ENCODE results near the gene FAF1. TPM values are rescaled to one million over a fixed set of nuclear protein-coding genes. Genes with fewer than 3 reads are reported as not detected.

FAF1 gene
- total and polyA plus RNA-seq, 9 of the 15 experiments (the other 6 are each of a cell fraction or from before 2014, with no cell fraction given), result 48.7 to 225 (median 118) TPM

DNA sequence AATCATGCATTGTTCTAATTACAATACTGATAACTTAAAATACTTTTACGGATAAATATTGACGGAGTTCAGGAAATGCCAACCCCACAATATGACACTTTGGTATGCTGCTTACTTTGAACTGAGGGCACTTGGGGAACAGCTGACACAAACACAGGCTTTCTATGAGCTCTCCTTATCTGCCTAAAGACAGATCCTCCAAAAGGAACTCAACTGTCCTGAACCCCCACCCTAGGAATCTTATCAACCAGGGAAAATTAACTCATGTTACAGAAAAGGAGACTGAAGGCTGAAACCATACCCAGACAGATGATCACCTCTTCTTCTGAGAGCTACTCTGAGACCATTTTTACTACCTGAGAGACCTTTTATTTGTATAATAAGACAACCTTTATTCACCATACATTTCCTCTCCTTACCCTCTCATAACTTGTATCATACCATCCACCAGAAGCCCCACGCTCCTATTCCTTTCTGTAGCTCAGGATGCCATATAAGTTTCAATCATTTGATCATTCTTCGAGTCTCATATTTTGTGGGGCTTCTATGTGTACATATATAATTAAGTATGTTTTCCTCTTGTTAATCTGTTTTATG is 239.5 kb downstream of the FAF1 start (continued):
- TF ChIP-seq ZNF134 (CRISPR knock-in tag; conservative IDR thresholded peaks at IDR 0.05) (no peak), CREM (IDR thresholded peaks at IDR 0.05; ENCODE audit: low read depth) (0 out of 2 replicates have a peak, but pooled peaks have one; percentile 43), CBX1 (IDR thresholded peaks at IDR 0.05; ENCODE audit: low read depth) (no peak), RFX1 (IDR thresholded peaks at IDR 0.05) (no peak), SREBF1 (IDR thresholded peaks at IDR 0.05; ENCODE audit: borderline replicate concordance, low read depth, low read length) (no peak), ZNF583 (CRISPR knock-in tag; IDR thresholded peaks at IDR 0.05) (no peak), ZNF274 (IDR thresholded peaks at IDR 0.05; ENCODE audit: borderline replicate concordance, low read depth, low read length) (no peak), SMC3 (conservative IDR thresholded peaks at IDR 0.05; ENCODE audit: insufficient read depth, low read depth, low read length) (no peak), ZNF717 (CRISPR knock-in tag; IDR thresholded peaks at IDR 0.05) (no peak), ETV1 (tag; conservative IDR thresholded peaks at IDR 0.05; ENCODE audit: low read depth) (peak; percentile 47), RUNX1 (IDR thresholded peaks at IDR 0.05; ENCODE audit: low read depth) (no peak), GTF2F1 (IDR thresholded peaks at IDR 0.05; ENCODE audit: low read depth, low read length) (no peak), BACH1 (tag; IDR thresholded peaks at IDR 0.05) (no peak), MCM7 (IDR thresholded peaks at IDR 0.05) (no peak), SMAD4 (CRISPR knock-in tag; conservative IDR thresholded peaks at IDR 0.05) (peak; percentile 69), SMARCA4 (IDR thresholded peaks at IDR 0.05) (peak; percentile 90), FOS (IDR thresholded peaks at IDR 0.05; ENCODE audit: extremely low read depth, insufficient read length) (no peak), ZNF707 (CRISPR knock-in tag; conservative IDR thresholded peaks at IDR 0.05) (no peak)
- TF ChIP-seq, protein P1, sequence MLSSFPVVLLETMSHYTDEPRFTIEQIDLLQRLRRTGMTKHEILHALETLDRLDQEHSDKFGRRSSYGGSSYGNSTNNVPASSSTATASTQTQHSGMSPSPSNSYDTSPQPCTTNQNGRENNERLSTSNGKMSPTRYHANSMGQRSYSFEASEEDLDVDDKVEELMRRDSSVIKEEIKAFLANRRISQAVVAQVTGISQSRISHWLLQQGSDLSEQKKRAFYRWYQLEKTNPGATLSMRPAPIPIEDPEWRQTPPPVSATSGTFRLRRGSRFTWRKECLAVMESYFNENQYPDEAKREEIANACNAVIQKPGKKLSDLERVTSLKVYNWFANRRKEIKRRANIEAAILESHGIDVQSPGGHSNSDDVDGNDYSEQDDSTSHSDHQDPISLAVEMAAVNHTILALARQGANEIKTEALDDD (IDR thresholded peaks at IDR 0.05), result peak; percentile 86
- TF ChIP-seq, protein P2, sequence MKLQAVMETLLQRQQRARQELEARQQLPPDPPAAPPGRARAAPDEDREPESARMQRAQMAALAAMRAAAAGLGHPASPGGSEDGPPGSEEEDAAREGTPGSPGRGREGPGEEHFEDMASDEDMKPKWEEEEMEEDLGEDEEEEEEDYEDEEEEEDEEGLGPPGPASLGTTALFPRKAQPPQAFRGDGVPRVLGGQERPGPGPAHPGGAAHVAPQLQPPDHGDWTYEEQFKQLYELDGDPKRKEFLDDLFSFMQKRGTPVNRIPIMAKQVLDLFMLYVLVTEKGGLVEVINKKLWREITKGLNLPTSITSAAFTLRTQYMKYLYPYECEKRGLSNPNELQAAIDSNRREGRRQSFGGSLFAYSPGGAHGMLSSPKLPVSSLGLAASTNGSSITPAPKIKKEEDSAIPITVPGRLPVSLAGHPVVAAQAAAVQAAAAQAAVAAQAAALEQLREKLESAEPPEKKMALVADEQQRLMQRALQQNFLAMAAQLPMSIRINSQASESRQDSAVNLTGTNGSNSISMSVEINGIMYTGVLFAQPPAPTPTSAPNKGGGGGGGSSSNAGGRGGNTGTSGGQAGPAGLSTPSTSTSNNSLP (IDR thresholded peaks at IDR 0.05; ENCODE audit: borderline replicate concordance, low read depth, low read length), result 0 out of 2 replicates have a peak, but pooled peaks have one; percentile 86
- TF ChIP-seq, protein P3, sequence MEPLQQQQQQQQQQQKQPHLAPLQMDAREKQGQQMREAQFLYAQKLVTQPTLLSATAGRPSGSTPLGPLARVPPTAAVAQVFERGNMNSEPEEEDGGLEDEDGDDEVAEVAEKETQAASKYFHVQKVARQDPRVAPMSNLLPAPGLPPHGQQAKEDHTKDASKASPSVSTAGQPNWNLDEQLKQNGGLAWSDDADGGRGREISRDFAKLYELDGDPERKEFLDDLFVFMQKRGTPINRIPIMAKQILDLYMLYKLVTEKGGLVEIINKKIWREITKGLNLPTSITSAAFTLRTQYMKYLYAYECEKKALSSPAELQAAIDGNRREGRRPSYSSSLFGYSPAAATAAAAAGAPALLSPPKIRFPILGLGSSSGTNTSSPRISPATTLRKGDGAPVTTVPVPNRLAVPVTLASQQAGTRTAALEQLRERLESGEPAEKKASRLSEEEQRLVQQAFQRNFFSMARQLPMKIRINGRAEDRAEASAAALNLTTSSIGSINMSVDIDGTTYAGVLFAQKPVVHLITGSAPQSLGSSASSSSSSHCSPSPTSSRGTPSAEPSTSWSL (CRISPR knock-in tag; IDR thresholded peaks at IDR 0.05; ENCODE audit: borderline replicate concordance), result no peak
- TF ChIP-seq, protein P4, sequence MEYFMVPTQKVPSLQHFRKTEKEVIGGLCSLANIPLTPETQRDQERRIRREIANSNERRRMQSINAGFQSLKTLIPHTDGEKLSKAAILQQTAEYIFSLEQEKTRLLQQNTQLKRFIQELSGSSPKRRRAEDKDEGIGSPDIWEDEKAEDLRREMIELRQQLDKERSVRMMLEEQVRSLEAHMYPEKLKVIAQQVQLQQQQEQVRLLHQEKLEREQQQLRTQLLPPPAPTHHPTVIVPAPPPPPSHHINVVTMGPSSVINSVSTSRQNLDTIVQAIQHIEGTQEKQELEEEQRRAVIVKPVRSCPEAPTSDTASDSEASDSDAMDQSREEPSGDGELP (CRISPR knock-in tag; IDR thresholded peaks at IDR 0.05; ENCODE audit: borderline replicate concordance), result peak; percentile 75; the same call in 1 of the 2 replicates
- TF ChIP-seq, protein P5, sequence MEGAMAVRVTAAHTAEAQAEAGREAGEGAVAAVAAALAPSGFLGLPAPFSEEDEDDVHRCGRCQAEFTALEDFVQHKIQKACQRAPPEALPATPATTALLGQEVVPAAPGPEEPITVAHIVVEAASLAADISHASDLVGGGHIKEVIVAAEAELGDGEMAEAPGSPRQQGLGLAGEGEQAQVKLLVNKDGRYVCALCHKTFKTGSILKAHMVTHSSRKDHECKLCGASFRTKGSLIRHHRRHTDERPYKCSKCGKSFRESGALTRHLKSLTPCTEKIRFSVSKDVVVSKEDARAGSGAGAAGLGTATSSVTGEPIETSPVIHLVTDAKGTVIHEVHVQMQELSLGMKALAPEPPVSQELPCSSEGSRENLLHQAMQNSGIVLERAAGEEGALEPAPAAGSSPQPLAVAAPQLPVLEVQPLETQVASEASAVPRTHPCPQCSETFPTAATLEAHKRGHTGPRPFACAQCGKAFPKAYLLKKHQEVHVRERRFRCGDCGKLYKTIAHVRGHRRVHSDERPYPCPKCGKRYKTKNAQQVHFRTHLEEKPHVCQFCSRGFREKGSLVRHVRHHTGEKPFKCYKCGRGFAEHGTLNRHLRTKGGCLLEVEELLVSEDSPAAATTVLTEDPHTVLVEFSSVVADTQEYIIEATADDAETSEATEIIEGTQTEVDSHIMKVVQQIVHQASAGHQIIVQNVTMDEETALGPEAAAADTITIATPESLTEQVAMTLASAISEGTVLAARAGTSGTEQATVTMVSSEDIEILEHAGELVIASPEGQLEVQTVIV (CRISPR knock-in tag; IDR thresholded peaks at IDR 0.05; ENCODE audit: borderline replicate concordance), result no peak

Data from K562 (cell line).